Natural killer cell treated with Interleukin-12 subunit alpha and Interleukin-12 subunit beta and Interleukin-15 and Interleukin-18, amount 100 ng/mL, for 72 hours (primary cell): ENCODE results near the gene FATE1. TPM values are rescaled to one million over a fixed set of nuclear protein-coding genes. Genes with fewer than 3 reads are reported as not detected.

Experiments used
- ATAC-seq, 2 donors: fragments of 150-1000 bp; cut with Tn5 transposase in 1 of 2; sonication (Bioruptor Pico), chemical (Tn5 transposase) in 1 of 2; 2 replicates each; pipeline ENCODE4 v1.10.0; 2021
- DNase-seq: peaks from one replicate; pipeline ENCODE4 v3.0.0; 2022; ENCODE audit warnings: low spot score
- H3K27ac Mint-ChIP-seq, 2 donors: 1 replicate in 1 of 2; 2 replicates in 1 of 2; pipeline ENCODE4 v1.8.0; 2022; ENCODE audit warnings: mixed read lengths in 2 of 2, mild to moderate bottlenecking in 1 of 2, moderate library complexity in 1 of 2
- H3K27me3 Mint-ChIP-seq, 2 donors: 1 replicate in 1 of 2; 2 replicates in 1 of 2; pipeline ENCODE4 v1.8.0; 2022; ENCODE audit warnings: mixed read lengths in 2 of 2
- H3K36me3 Mint-ChIP-seq: one replicate; pipeline ENCODE4 v1.8.0; 2022; ENCODE audit warnings: mixed read lengths
- H3K4me1 Mint-ChIP-seq, 2 donors: 1 replicate in 1 of 2; 2 replicates in 1 of 2; pipeline ENCODE4 v1.8.0; 2022; ENCODE audit warnings: low read depth in 2 of 2, mixed read lengths in 2 of 2, mild to moderate bottlenecking in 1 of 2
- H3K4me3 Mint-ChIP-seq: one replicate; pipeline ENCODE4 v1.8.0; 2022; ENCODE audit warnings: mixed read lengths
- H3K9me3 Mint-ChIP-seq: 2 replicates; pipeline ENCODE4 v1.8.0; 2022; ENCODE audit warnings: mixed read lengths
- total RNA-seq, 2 donors: library from RNA; stranded (reverse); gene quantifications; one replicate each; pipeline ENCODE4 v1.2.3, GENCODE V29; 2022

FATE1 gene
- total RNA-seq, 2 donors from 2014 or later = not detected

- ATAC-seq (no peak), DNase-seq (no peak)
- Mint-ChIP-seq H3K36me3 (no peaks in the 10 kb centered on the region), H3K27me3 (peaks cover 0 to 11% of the 10 kb centered on the region in 2 donors), H3K9me3 (no peaks in the 10 kb centered on the region), H3K4me1 (no peaks in the 10 kb centered on the region), H3K27ac (no peak overlapping the region), H3K4me3 (no peak overlapping the region)
Observed at GRCh38 chrX:151741606-151742005, 25.8 kb downstream of the FATE1 start.

- Mint-ChIP-seq H3K36me3 (no peaks in the 10 kb centered on the region), H3K9me3 (no peaks in the 10 kb centered on the region), H3K4me1 (no peaks in the 10 kb centered on the region), H3K4me3 (no peak overlapping the region), H3K27ac (no peak overlapping the region), H3K27me3 (peaks cover 0 to 10% of the 10 kb centered on the region in 2 donors)
- ATAC-seq (no peak), DNase-seq (no peak)
Observed at GRCh38 chrX:151742311-151742710, 26.5 kb downstream of the FATE1 start.

- Mint-ChIP-seq H3K4me3 (no peak overlapping the region), H3K27me3 (peaks cover 0 to 7% of the 10 kb centered on the region in 2 donors)
Observed at GRCh38 chrX:151743651-151744470, 28.0 kb downstream of the FATE1 start.

GRCh38 chrX:151745651-151746050, 29.8 kb downstream of the FATE1 start:
- Mint-ChIP-seq H3K27me3 (peaks cover 2 to 7% of the 10 kb centered on the region in 2 donors), H3K4me1 (no peaks in the 10 kb centered on the region), H3K9me3 (no peaks in the 10 kb centered on the region), H3K36me3 (no peaks in the 10 kb centered on the region), H3K27ac (no peak overlapping the region), H3K4me3 (no peak overlapping the region)
- ATAC-seq = no peak
- no peak for DNase-seq

More at GRCh38 chrX:151743651-151744470, 28.0 kb downstream of the FATE1 start:
- Mint-ChIP-seq H3K9me3 (no peaks in the 10 kb centered on the region), H3K36me3 (no peaks in the 10 kb centered on the region), H3K27ac (no peak overlapping the region), H3K4me1 (no peaks in the 10 kb centered on the region)
- no peak for DNase-seq
- ATAC-seq = no peak

- ATAC-seq (no peak), DNase-seq (no peak)
- no peaks in the 10 kb centered on the region for H3K9me3 Mint-ChIP-seq
- H3K36me3 Mint-ChIP-seq = no peaks in the 10 kb centered on the region
- no peaks in the 10 kb centered on the region for H3K4me1 Mint-ChIP-seq
- H3K27ac Mint-ChIP-seq = no peak overlapping the region
- H3K4me3 Mint-ChIP-seq = no peak overlapping the region
- peaks cover 10 to 11% of the 10 kb centered on the region in 2 donors for H3K27me3 Mint-ChIP-seq
Observed at GRCh38 chrX:151746502-151746901, 30.7 kb downstream of the FATE1 start.

GRCh38 chrX:151750511-151750910, 34.7 kb downstream of the FATE1 start:
- Mint-ChIP-seq H3K27ac (no peak overlapping the region), H3K36me3 (no peaks in the 10 kb centered on the region), H3K9me3 (no peaks in the 10 kb centered on the region), H3K27me3 (peaks cover 12 to 19% of the 10 kb centered on the region in 2 donors), H3K4me3 (no peak overlapping the region), H3K4me1 (no peaks in the 10 kb centered on the region)
- no peak for ATAC-seq
- no peak for DNase-seq

GRCh38 chrX:151752847-151753246, 37.0 kb downstream of the FATE1 start:
- H3K4me3 Mint-ChIP-seq = no peak overlapping the region
- DNase-seq = no peak
- no peak overlapping the region for H3K27ac Mint-ChIP-seq
- H3K27me3 Mint-ChIP-seq = peaks cover 18 to 27% of the 10 kb centered on the region in 2 donors
- H3K36me3 Mint-ChIP-seq = no peaks in the 10 kb centered on the region
- no peaks in the 10 kb centered on the region for H3K9me3 Mint-ChIP-seq
- no peaks in the 10 kb centered on the region for H3K4me1 Mint-ChIP-seq
- ATAC-seq = no peak

GRCh38 chrX:151753313-151754046, 37.6 kb downstream of the FATE1 start:
- Mint-ChIP-seq H3K36me3 (no peaks in the 10 kb centered on the region), H3K27me3 (peaks cover 18 to 32% of the 10 kb centered on the region in 2 donors), H3K27ac (no peak overlapping the region), H3K4me3 (no peak overlapping the region), H3K4me1 (no peaks in the 10 kb centered on the region), H3K9me3 (no peaks in the 10 kb centered on the region)
- DNase-seq = peak; percentile 71
- ATAC-seq = no peak

GRCh38 chrX:151754047-151754429, 38.2 kb downstream of the FATE1 start:
- H3K9me3 Mint-ChIP-seq = no peaks in the 10 kb centered on the region
- peaks cover 18 to 32% of the 10 kb centered on the region in 2 donors for H3K27me3 Mint-ChIP-seq
- no peak overlapping the region for H3K27ac Mint-ChIP-seq
- ATAC-seq = no peak
- H3K36me3 Mint-ChIP-seq = no peaks in the 10 kb centered on the region
- no peak overlapping the region for H3K4me3 Mint-ChIP-seq
- no peaks in the 10 kb centered on the region for H3K4me1 Mint-ChIP-seq
- no peak for DNase-seq

GRCh38 chrX:151754641-151755215, 38.9 kb downstream of the FATE1 start:
- Mint-ChIP-seq H3K9me3 (no peaks in the 10 kb centered on the region), H3K27me3 (peaks cover 18 to 32% of the 10 kb centered on the region in 2 donors), H3K36me3 (no peaks in the 10 kb centered on the region), H3K4me3 (no peak overlapping the region), H3K27ac (no peak overlapping the region), H3K4me1 (no peaks in the 10 kb centered on the region)
- ATAC-seq (no peak), DNase-seq (no peak)

- H3K27ac Mint-ChIP-seq = no peak overlapping the region
- no peaks in the 10 kb centered on the region for H3K36me3 Mint-ChIP-seq
- peaks cover 5 to 19% of the 10 kb centered on the region in 2 donors for H3K27me3 Mint-ChIP-seq
- H3K4me3 Mint-ChIP-seq = no peak overlapping the region
- H3K4me1 Mint-ChIP-seq = no peaks in the 10 kb centered on the region
- ATAC-seq (no peak), DNase-seq (no peak)
- H3K9me3 Mint-ChIP-seq = no peaks in the 10 kb centered on the region
Observed at GRCh38 chrX:151759041-151759708, 43.3 kb downstream of the FATE1 start.

- ATAC-seq = no peak
- DNase-seq = no peak
- Mint-ChIP-seq H3K27me3 (peaks cover 16 to 23% of the 10 kb centered on the region in 2 donors), H3K4me1 (no peaks in the 10 kb centered on the region), H3K27ac (no peak overlapping the region), H3K9me3 (no peaks in the 10 kb centered on the region), H3K36me3 (no peaks in the 10 kb centered on the region), H3K4me3 (no peak overlapping the region)
Observed at GRCh38 chrX:151762802-151763201, 47.0 kb downstream of the FATE1 start.

- no peaks in the 10 kb centered on the region for H3K36me3 Mint-ChIP-seq
- peaks cover 16 to 18% of the 10 kb centered on the region in 2 donors for H3K27me3 Mint-ChIP-seq
- DNase-seq (no peak), ATAC-seq (no peak)
- H3K9me3 Mint-ChIP-seq = no peaks in the 10 kb centered on the region
- no peak overlapping the region for H3K27ac Mint-ChIP-seq
- H3K4me3 Mint-ChIP-seq = no peak overlapping the region
- H3K4me1 Mint-ChIP-seq = no peaks in the 10 kb centered on the region
Observed at GRCh38 chrX:151763711-151764110, 47.9 kb downstream of the FATE1 start.
